HepG2 (cell line): ENCODE measurements around the gene SNAI3. TPM values are rescaled to one million over a fixed set of nuclear protein-coding genes. Genes with fewer than 3 reads are reported as not detected.

Experiments used
- HDAC1 ChIP-seq: sonication (generic); formaldehyde crosslinking; IDR thresholded peaks from 2 replicates; pipeline ENCODE4 v1.5.1; 2020; ENCODE audit warnings: mild to moderate bottlenecking, missing genetic modification reagents
- JDP2 ChIP-seq: sonication (generic); formaldehyde crosslinking; IDR thresholded peaks from 2 replicates; pipeline ENCODE4 v1.8.1; 2022; ENCODE audit warnings: missing genetic modification reagents, borderline replicate concordance
- MXD1 ChIP-seq: sonication (generic); formaldehyde crosslinking; IDR thresholded peaks from 2 replicates; pipeline ENCODE4 v1.4.0; 2020; ENCODE audit warnings: mild to moderate bottlenecking, missing genetic modification reagents
- NAIF1 ChIP-seq: sonication (generic); formaldehyde crosslinking; IDR thresholded peaks from 2 replicates; pipeline ENCODE4 v1.5.0; 2020; ENCODE audit warnings: mild to moderate bottlenecking, missing genetic modification reagents, borderline replicate concordance
- PHF21A ChIP-seq: sonication (generic); formaldehyde crosslinking; IDR thresholded peaks from 2 replicates; pipeline ENCODE4 v1.5.0; 2020; ENCODE audit warnings: mild to moderate bottlenecking, missing genetic modification reagents
- POLR2G ChIP-seq: fragments of 200-400 bp; formaldehyde crosslinking; IDR thresholded peaks from 2 replicates; pipeline ENCODE4 v1.6.1; 2018; ENCODE audit warnings: mild to moderate bottlenecking, low read depth, low read length, moderate library complexity
- RORA ChIP-seq: sonication (generic); formaldehyde crosslinking; IDR thresholded peaks from 2 replicates; pipeline ENCODE4 v1.5.0; 2020; ENCODE audit warnings: mild to moderate bottlenecking, missing genetic modification reagents, moderate library complexity
- SRF ChIP-seq: IDR thresholded peaks from 2 replicates; pipeline ENCODE4 v1.6.1; 2011; ENCODE audit warnings: mild to moderate bottlenecking, low read depth, low read length, moderate library complexity
- STAT6 ChIP-seq: sonication (generic); formaldehyde crosslinking; IDR thresholded peaks from 2 replicates; pipeline ENCODE4 v1.4.0; 2020; ENCODE audit warnings: missing genetic modification reagents, mild to moderate bottlenecking, borderline replicate concordance
- ZNF10 ChIP-seq: sonication (generic); formaldehyde crosslinking; IDR thresholded peaks from 2 replicates; pipeline ENCODE4 v1.4.0; 2020; ENCODE audit warnings: mild to moderate bottlenecking, low read depth, missing genetic modification reagents, borderline replicate concordance
- ZNF337 ChIP-seq: sonication (generic); formaldehyde crosslinking; IDR thresholded peaks from 2 replicates; pipeline ENCODE4 v1.5.1; 2020; ENCODE audit warnings: missing genetic modification reagents, low read depth, mild to moderate bottlenecking, borderline replicate concordance
- ZNF563 ChIP-seq: sonication (generic); formaldehyde crosslinking; IDR thresholded peaks from 2 replicates; pipeline ENCODE4 v1.8.0; 2022; ENCODE audit warnings: mild to moderate bottlenecking, moderate library complexity, missing genetic modification reagents
- ZSCAN30 ChIP-seq: sonication (generic); formaldehyde crosslinking; IDR thresholded peaks from 2 replicates; pipeline ENCODE4 v1.5.0; 2020; ENCODE audit warnings: mild to moderate bottlenecking, missing genetic modification reagents
- polyA plus RNA-seq, 8 experiments: library from polyadenylated mRNA; depleted of rRNA in 3 of 8; stranded (reverse) in 7 of 8; unstranded in 1 of 8; fragments of >200 nt; fragmentation: Illumina TruSeq in 4 of 8; extraction: Trizol in 4 of 8; gene quantifications; 2 replicates each; pipeline versions ENCODE4 v1.2.1 to v1.2.3, GENCODE V29; 2011 to 2016; ENCODE audit warnings: low read depth in 4 of 8, missing spikeins in 1 of 8, mixed read lengths in 1 of 8; ENCODE audit not compliant: insufficient read depth in 1 of 8
- total RNA-seq, 5 experiments: library from RNA; depleted of rRNA; stranded (reverse); fragments of >200 nt; fragmentation: Illumina TruSeq; extraction: Trizol; gene quantifications; 2 replicates each; pipeline ENCODE4 v1.2.3, GENCODE V29; 2016; ENCODE audit warnings: low read depth in 1 of 5
- TF ChIP-seq, protein P1 (sequence below): sonication (generic); formaldehyde crosslinking; IDR thresholded peaks from 2 replicates; pipeline ENCODE4 v1.4.0; 2020; ENCODE audit warnings: mild to moderate bottlenecking, missing genetic modification reagents
- TF ChIP-seq, protein P2 (sequence below): sonication (generic); formaldehyde crosslinking; IDR thresholded peaks from 2 replicates; pipeline ENCODE4 v1.4.0; 2020; ENCODE audit warnings: mild to moderate bottlenecking, missing genetic modification reagents, borderline replicate concordance
- TF ChIP-seq, protein P3 (sequence below): sonication (generic); formaldehyde crosslinking; IDR thresholded peaks from 2 replicates; pipeline ENCODE4 v1.4.0; 2020; ENCODE audit warnings: missing genetic modification reagents
- TF ChIP-seq, protein P4 (sequence below): sonication (generic); formaldehyde crosslinking; IDR thresholded peaks from 2 replicates; pipeline ENCODE4 v1.4.0; 2020; ENCODE audit warnings: missing genetic modification reagents

The SNAI3 gene
- total and polyA plus RNA-seq, 2 of the 13 experiments (the other 11 are each of a cell fraction or from before 2014, with no cell fraction given) = 0.09 to 0.18 TPM

GRCh38 chr16:88700636-88701482 lies 14.6 kb upstream of the SNAI3 start (continued):
- 0 out of 2 replicates have a peak, but pooled peaks have one; percentile 57 for TF ChIP-seq ZNF337 (CRISPR knock-in tag)
- TF ChIP-seq JDP2 (CRISPR knock-in tag) = no peak
- TF ChIP-seq PHF21A (CRISPR knock-in tag) = peak; percentile 98
- no peak for TF ChIP-seq RORA (CRISPR knock-in tag)
- peak; percentile 55; the same call in 1 of the 2 replicates for TF ChIP-seq POLR2G
- TF ChIP-seq, protein P1, sequence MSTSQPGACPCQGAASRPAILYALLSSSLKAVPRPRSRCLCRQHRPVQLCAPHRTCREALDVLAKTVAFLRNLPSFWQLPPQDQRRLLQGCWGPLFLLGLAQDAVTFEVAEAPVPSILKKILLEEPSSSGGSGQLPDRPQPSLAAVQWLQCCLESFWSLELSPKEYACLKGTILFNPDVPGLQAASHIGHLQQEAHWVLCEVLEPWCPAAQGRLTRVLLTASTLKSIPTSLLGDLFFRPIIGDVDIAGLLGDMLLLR = peak; percentile 74; the same call in 1 of the 2 replicates
- no peak for TF ChIP-seq NAIF1 (CRISPR knock-in tag)
- TF ChIP-seq, protein P2, sequence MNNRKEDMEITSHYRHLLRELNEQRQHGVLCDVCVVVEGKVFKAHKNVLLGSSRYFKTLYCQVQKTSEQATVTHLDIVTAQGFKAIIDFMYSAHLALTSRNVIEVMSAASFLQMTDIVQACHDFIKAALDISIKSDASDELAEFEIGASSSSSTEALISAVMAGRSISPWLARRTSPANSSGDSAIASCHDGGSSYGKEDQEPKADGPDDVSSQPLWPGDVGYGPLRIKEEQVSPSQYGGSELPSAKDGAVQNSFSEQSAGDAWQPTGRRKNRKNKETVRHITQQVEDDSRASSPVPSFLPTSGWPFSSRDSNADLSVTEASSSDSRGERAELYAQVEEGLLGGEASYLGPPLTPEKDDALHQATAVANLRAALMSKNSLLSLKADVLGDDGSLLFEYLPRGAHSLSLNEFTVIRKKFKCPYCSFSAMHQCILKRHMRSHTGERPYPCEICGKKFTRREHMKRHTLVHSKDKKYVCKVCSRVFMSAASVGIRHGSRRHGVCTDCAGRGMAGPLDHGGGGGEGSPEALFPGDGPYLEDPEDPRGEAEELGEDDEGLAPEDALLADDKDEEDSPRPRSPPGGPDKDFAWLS (CRISPR knock-in tag) = no peak
- TF ChIP-seq MXD1 (CRISPR knock-in tag) = peak; percentile 99; the same call in 1 of the 2 replicates
- TF ChIP-seq ZNF563 = peak; percentile 39
- TF ChIP-seq HDAC1 (CRISPR knock-in tag) = peak; percentile 99
- TF ChIP-seq, protein P3, sequence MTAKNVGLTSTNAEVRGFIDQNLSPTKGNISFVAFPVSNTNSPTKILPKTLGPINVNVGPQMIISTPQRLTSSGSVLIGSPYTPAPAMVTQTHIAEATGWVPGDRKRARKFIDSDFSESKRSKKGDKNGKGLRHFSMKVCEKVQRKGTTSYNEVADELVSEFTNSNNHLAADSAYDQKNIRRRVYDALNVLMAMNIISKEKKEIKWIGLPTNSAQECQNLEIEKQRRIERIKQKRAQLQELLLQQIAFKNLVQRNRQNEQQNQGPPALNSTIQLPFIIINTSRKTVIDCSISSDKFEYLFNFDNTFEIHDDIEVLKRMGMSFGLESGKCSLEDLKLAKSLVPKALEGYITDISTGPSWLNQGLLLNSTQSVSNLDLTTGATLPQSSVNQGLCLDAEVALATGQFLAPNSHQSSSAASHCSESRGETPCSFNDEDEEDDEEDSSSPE = peak; percentile 78
- TF ChIP-seq, protein P4, sequence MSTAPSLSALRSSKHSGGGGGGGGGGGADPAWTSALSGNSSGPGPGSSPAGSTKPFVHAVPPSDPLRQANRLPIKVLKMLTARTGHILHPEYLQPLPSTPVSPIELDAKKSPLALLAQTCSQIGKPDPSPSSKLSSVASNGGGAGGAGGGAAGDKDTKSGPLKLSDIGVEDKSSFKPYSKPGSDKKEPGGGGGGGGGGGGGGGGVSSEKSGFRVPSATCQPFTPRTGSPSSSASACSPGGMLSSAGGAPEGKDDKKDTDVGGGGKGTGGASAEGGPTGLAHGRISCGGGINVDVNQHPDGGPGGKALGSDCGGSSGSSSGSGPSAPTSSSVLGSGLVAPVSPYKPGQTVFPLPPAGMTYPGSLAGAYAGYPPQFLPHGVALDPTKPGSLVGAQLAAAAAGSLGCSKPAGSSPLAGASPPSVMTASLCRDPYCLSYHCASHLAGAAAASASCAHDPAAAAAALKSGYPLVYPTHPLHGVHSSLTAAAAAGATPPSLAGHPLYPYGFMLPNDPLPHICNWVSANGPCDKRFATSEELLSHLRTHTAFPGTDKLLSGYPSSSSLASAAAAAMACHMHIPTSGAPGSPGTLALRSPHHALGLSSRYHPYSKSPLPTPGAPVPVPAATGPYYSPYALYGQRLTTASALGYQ (CRISPR knock-in tag) = peak; percentile 64; the same call in 1 of the 2 replicates
- no peak for TF ChIP-seq ZNF10 (CRISPR knock-in tag)
- TF ChIP-seq ZSCAN30 (CRISPR knock-in tag) = no peak
- peak; percentile 67; the same call in 1 of the 2 replicates for TF ChIP-seq STAT6 (CRISPR knock-in tag)
- no peak for TF ChIP-seq SRF
